PC-9 (cell line): ENCODE results near the gene PROM1.

Experiments
- CTCF ChIP-seq: fragments of 200-600 bp; sonication (generic); conservative IDR thresholded peaks from 2 replicates; pipeline ENCODE4 v1.6.1; 2017; ENCODE audit warnings: mixed run types, antibody characterized with exemption, mild to moderate bottlenecking, moderate library complexity
- EZH2 ChIP-seq: fragments of 200-600 bp; sonication (generic); IDR thresholded peaks from 2 replicates; pipeline ENCODE4 v1.8.0; 2017; ENCODE audit warnings: antibody characterized with exemption, low read depth

- TF ChIP-seq CTCF, result no peak
- no peak for TF ChIP-seq EZH2
Measured at GRCh38 chr4:16104520-16104919, 20.7 kb upstream of the PROM1 start.
